Brain pericyte (primary cell): ENCODE measurements around the gene IL17RE.

ENCODE experiments used
- DNase-seq: peaks from one replicate; pipeline ENCODE4 v3.0.0-alpha.2; 2012; ENCODE audit warnings: low read depth, low spot score

IL17RE gene

DNA sequence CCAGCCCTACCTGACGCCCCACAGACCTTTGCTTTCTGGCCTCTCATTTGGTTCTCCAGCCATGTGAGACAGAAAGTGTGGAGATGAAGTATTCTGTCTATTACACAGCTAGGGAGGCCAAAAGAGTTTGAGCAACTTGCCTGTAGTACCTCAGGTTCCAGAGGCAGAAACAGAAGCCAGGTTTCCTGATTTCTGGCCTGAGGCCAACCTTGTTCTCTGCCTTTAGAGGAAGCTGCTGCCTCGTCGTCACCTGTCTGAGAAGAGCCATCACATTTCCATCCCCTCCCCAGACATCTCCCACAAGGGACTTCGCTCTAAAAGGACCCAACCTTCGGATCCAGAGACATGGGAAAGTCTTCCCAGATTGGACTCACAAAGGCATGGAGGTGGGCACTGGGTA lies 3.8 kb downstream of the IL17RE start:
- no peak for DNase-seq

GRCh38 chr3:9908286-9908685 lies 5.6 kb downstream of the IL17RE start:
- no peak for DNase-seq

DNA sequence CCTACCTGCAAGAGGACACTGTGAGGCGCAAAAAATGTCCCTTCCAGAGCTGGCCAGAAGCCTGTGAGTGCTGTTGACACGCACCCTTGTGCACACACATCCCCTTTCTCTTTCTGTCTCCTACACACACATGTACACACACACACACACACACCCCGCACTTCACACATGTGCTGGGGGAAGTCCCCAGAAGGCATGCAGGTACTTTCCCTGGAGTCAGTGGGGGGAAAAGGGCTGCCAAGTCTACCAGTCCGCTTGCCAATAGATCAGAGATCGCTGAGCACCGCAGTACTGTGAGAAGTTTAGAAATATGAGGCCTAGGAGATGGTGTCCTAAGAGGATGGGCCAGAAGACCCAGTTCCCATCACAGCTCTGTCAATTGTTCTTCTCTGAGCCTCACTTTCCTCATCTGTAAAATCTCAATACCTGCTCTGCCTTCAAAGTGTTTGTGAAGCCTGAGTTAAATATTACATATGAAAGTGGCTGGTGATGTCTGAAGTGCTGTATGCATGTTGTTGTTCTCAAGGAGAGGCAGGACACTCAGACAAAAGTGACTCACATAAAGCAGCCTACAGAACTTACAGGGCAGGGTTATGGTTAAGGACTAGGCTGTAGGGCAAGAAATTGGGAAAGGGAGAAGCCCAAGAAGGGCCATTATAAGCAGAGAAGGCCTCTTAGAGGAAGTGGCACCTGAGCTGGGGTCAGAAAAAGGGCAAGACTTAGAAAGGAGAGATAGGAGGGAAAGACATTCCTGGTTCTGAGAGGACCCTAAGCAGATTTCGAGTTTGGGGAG lies 6.8 kb downstream of the IL17RE start:
- DNase-seq: no peak

DNA sequence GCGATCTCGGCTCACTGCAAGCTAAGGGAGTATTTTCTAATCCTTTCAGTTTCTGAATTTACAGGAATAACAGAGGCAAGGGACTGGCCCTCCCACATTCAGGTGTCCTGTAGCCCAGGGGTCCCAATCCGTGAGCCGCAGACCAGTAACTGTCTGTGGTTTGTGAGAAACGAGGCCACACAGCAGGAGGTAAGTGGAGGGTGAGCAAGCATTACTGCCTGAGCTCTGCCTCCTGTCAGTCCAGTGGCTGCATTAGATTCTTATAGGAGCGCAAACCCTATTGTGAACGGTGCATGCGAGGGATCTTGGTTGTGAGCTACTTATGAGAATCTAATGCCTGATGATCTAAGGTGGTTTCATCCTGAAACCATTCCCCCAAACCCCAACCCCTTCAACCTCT lies 9.2 kb downstream of the IL17RE start:
- no peak for DNase-seq

GRCh38 chr3:9912294-9912935 lies 9.8 kb downstream of the IL17RE start:
- DNase-seq: no peak

DNA sequence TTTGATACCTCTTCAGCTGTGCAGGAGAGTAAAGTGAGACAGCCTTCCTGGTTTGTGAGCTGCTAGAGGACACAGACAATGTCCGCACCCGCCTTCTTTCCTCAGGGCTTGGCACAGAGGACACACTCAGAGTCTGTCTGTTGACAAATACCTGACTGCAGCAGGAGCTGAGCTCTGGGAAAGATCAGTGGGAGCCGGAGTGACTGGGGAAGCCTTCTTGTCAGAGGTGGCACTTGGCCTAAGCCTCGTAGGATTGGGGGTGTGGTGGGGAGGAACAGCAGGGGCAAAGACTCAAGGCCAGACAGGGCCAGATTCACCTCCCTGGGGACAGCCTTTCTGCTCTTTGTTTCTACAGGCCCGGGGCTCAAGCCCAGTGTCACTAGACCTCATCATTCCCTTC lies 11.0 kb downstream of the IL17RE start:
- no peak for DNase-seq

DNA sequence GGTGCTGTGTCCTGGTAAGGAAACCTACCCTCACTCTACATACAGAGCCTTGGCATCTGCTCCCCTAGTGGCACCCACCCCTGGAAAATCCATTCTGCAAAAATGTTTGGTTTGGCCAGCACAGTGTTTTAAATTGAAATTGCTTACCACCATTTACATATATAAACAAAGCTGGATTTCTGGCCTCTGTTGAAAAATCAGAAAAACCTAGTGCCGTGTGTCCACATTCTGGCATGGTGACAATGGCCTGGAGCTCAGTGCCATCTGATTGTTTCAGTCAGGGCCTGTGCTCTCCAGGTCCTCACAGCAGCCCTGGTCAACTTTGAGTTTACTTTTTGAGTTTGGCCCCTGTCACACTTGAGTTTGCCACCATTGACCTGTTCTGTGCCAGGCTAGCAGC lies 11.4 kb downstream of the IL17RE start:
- DNase-seq: no peak

DNA sequence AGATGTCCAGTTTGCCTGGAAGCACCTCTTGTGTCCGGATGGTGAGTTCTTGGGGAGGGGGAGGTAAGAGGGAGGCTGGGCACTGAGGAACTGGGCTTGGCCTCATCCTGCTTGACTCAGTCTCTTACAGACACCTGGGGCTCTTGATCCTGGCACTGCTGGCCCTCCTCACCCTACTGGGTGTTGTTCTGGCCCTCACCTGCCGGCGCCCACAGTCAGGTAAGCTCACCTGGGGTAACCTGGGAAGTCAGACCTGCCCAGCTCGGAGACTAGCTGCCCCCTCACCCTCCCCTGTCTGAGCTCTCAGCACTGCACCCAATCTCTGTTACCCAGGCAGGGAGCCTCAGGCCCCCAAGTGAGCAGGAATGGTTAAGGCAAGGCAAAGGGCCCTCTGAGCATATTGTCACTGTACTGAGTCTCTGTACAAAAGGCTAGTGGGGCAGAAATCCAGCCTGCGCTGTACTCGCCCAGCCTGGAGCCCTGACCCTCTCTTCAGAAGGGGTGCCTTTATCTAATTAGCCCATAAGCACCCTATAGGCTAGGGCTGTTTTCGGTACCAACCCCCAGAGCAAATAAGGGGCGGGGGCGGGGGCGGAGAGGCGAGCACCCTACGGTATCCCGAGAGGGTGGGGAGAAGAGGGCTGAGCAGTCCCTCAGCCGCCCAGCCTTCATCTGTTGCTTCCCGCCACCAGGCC lies 12.1 kb downstream of the IL17RE start:
- no peak for DNase-seq

DNA sequence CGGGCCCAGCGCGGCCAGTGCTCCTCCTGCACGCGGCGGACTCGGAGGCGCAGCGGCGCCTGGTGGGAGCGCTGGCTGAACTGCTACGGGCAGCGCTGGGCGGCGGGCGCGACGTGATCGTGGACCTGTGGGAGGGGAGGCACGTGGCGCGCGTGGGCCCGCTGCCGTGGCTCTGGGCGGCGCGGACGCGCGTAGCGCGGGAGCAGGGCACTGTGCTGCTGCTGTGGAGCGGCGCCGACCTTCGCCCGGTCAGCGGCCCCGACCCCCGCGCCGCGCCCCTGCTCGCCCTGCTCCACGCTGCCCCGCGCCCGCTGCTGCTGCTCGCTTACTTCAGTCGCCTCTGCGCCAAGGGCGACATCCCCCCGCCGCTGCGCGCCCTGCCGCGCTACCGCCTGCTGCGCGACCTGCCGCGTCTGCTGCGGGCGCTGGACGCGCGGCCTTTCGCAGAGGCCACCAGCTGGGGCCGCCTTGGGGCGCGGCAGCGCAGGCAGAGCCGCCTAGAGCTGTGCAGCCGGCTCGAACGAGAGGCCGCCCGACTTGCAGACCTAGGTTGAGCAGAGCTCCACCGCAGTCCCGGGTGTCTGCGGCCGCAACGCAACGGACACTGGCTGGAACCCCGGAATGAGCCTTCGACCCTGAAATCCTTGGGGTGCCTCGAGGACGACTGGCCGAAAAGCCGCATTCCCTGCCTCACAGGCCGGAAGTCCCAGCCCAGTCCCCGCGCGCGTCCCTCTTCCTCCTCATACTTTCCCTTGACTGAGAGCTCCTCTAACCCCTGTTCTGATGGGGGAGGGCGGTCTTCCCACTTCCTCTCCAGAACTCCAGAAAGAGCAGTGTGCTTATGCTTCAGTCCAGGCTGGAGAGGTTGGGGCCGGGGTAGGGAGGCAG lies 12.8 kb downstream of the IL17RE start:
- DNase-seq: no peak

GRCh38 chr3:9916346-9916733 lies 13.7 kb downstream of the IL17RE start:
- no peak for DNase-seq

GRCh38 chr3:9916734-9917680 lies 14.4 kb downstream of the IL17RE start, which contains the start of gene IL17RC:
TSS of gene IL17RC (plus strand) at chr3:9917098. CDS start at chr3:9917316, 218 bp downstream.
- peak; percentile 56 for DNase-seq

DNA sequence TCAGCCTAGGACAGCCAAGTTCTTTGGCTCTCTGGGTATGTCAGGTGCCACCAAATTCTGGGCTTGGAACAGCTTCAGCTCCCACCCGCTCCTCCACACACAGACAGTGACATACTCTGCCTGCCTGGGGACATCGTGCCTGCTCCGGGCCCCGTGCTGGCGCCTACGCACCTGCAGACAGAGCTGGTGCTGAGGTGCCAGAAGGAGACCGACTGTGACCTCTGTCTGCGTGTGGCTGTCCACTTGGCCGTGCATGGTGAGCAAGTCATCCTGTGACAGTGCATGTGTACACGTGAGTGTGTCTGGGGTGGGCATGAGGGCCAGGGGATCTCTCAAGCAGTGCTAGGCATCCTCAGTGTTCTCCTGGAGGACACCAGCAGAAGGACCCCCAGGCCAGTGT lies 15.2 kb downstream of the IL17RE start:
- no peak for DNase-seq

DNA sequence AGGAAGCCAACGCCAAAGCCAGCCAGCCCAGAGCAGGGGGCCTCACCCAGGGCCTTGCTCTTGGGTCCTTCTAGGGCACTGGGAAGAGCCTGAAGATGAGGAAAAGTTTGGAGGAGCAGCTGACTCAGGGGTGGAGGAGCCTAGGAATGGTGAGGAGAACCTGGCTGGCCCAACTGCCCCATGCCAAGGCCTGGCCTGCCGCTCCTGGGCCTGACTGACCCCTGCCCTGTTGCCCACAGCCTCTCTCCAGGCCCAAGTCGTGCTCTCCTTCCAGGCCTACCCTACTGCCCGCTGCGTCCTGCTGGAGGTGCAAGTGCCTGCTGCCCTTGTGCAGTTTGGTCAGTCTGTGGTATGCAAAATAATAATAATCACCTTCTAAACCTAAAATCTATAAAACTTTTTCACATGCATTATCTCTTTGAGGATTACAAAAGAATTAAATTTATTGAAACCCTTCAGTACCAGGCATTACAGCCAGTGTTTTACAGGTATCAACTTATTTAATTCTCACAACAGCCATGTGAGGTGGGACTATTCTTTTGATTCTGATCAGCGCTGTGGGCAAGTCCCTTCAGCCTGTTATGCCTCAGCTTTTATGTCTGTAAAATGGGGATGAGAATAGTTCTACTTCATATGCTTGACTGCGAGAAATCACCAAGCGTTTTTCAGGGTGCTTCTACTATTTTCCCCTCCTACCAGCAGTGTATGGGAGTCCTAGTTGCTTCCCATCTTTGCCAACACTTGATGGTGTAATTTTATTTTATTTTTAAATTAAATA lies 15.8 kb downstream of the IL17RE start:
- no peak for DNase-seq

DNA sequence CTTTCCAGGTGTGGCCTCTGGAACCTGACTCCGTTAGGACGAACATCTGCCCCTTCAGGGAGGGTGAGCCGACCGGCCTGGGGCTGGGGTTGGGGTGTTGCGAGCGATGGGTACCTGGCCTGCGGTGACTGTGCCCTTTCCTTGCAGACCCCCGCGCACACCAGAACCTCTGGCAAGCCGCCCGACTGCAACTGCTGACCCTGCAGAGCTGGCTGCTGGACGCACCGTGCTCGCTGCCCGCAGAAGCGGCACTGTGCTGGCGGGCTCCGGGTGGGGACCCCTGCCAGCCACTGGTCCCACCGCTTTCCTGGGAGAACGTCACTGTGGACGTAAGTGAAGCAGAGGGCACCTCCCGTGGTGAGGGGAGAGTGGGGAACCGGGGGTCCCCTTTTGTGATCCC lies 25.5 kb downstream of the IL17RE start:
- DNase-seq: no peak

- no peak for DNase-seq
Observed at GRCh38 chr3:9930804-9931418, 28.3 kb downstream of the IL17RE start.

GRCh38 chr3:9932535-9932842 lies 29.8 kb downstream of the IL17RE start:
- no peak for DNase-seq

- DNase-seq: no peak
Observed at GRCh38 chr3:9932843-9933560, 30.4 kb downstream of the IL17RE start.

DNA sequence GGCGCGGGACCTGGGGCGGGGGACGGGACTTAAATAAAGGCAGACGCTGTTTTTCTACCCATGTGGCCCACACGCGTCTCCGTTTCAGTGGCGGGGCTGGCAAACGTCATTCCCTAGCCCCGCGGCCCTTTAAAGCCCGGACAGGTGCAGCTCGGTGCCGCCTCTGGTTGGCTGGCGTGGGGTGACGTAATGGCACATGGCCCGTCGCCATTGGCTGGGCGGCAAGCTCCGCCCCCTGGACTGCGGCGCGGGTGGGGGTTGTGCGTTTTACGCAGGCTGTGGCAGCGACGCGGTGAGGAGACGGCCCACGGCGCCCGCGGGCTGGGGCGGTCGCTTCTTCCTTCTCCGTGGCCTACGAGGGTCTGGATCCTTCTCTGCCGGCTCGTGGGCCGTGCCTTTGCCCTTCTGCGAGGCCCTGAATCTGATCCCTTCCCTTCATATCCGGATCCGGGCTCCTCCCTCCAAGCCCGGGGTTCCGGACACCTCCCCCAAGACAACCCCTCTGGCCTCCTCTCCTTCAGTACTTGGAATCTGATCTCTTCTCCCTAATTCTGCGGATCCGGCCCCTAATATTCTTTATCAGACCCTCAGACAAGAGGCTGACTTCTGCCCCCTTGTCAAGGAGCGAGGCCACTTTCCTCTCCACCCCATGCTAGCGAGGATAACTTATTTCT lies 31.1 kb downstream of the IL17RE start, which contains the start of gene CRELD1:
CRELD1 (plus strand) TSS at position 274 of the 674 bp plus-strand sequence. CDS start 605 bp downstream, outside the sequence.
- peak; percentile 88 for DNase-seq
